ENCODE data around the gene ZNF853.
"Not testable (repeated sequence)": the region's sequence is repeated elsewhere in the genome, so short reads cannot be mapped to it uniquely, and the experiment has no call there.

The ZNF853 gene

GRCh38 chr7:6628045-6628444 is 12.6 kb downstream of the ZNF853 start:
- H3K27me3 Mint-ChIP-seq (ENCODE audit: low read depth, poor library complexity): no peaks in the 10 kb centered on the region
- H3K36me3 Mint-ChIP-seq (ENCODE audit: low read depth): peaks cover 3% of the 10 kb centered on the region
- no peak overlapping the region for H3K4me3 Mint-ChIP-seq
- H3K27ac Mint-ChIP-seq: no peak overlapping the region
- no peaks in the 10 kb centered on the region for H3K9me3 Mint-ChIP-seq
- H3K4me1 Mint-ChIP-seq: peaks cover 18% of the 10 kb centered on the region
- no peak for DNase-seq
- TF ChIP-seq CTCF (IDR thresholded peaks at IDR 0.05): no peak

- Mint-ChIP-seq H3K27ac (peak overlapping the region; percentile 64), H3K9me3 (no peaks in the 10 kb centered on the region), H3K4me1 (peaks cover 21% of the 10 kb centered on the region), H3K4me3 (no peak overlapping the region), H3K36me3 (ENCODE audit: low read depth) (no peaks in the 10 kb centered on the region), H3K27me3 (ENCODE audit: low read depth, poor library complexity) (peaks cover 6% of the 10 kb centered on the region)
- no peak for DNase-seq
- no peak for TF ChIP-seq CTCF (IDR thresholded peaks at IDR 0.05)
Measured at GRCh38 chr7:6630007-6630849, 14.8 kb downstream of the ZNF853 start.

GRCh38 chr7:6631605-6632004 is 16.2 kb downstream of the ZNF853 start:
- no peak for TF ChIP-seq CTCF (IDR thresholded peaks at IDR 0.05)
- H3K9me3 Mint-ChIP-seq: no peaks in the 10 kb centered on the region
- no peak overlapping the region for H3K4me3 Mint-ChIP-seq
- no peak for DNase-seq
- H3K36me3 Mint-ChIP-seq (ENCODE audit: low read depth): no peaks in the 10 kb centered on the region
- peak overlapping the region; percentile 55 for H3K27ac Mint-ChIP-seq
- peaks cover 28% of the 10 kb centered on the region for H3K4me1 Mint-ChIP-seq
- peaks cover 6% of the 10 kb centered on the region for H3K27me3 Mint-ChIP-seq (ENCODE audit: low read depth, poor library complexity)

GRCh38 chr7:6634021-6634420 is 18.6 kb downstream of the ZNF853 start:
- Mint-ChIP-seq H3K4me1 (peaks cover 36% of the 10 kb centered on the region), H3K27ac (no peak overlapping the region), H3K4me3 (peak overlapping the region; percentile 6), H3K36me3 (ENCODE audit: low read depth) (peaks cover 8% of the 10 kb centered on the region), H3K9me3 (peaks cover under 1% of the 10 kb centered on the region), H3K27me3 (ENCODE audit: low read depth, poor library complexity) (peaks cover 6% of the 10 kb centered on the region)
- DNase-seq: no peak
- no peak for TF ChIP-seq CTCF (IDR thresholded peaks at IDR 0.05)

- DNase-seq; H3K9me3 Mint-ChIP-seq; H3K27ac Mint-ChIP-seq; H3K27me3 Mint-ChIP-seq (ENCODE audit: low read depth, poor library complexity): not testable (repeated sequence)
- Mint-ChIP-seq H3K4me3 (peak overlapping the region; percentile 56), H3K36me3 (ENCODE audit: low read depth) (peaks cover 17% of the 10 kb centered on the region), H3K4me1 (peaks cover 44% of the 10 kb centered on the region)
Measured at GRCh38 chr7:6634971-6635370, 19.6 kb downstream of the ZNF853 start.

- TF ChIP-seq CTCF (IDR thresholded peaks at IDR 0.05): no peak
- peak; percentile 66 for DNase-seq
- peak within 1 kb of the TSS; percentile 69 for H3K27ac Mint-ChIP-seq
- H3K36me3 Mint-ChIP-seq (ENCODE audit: low read depth): peaks cover 35% of the 10 kb centered on the region
- H3K4me3 Mint-ChIP-seq: peak within 1 kb of the TSS; percentile 85
- H3K9me3 Mint-ChIP-seq: peaks cover 4% of the 10 kb centered on the region
- H3K4me1 Mint-ChIP-seq: peaks cover 36% of the 10 kb centered on the region
- H3K27me3 Mint-ChIP-seq (ENCODE audit: low read depth, poor library complexity): peaks cover 6% of the 10 kb centered on the region
Measured at GRCh38 chr7:6636741-6637543, 21.5 kb downstream of the ZNF853 start, which contains the start of gene ZNF316. Gene ZNF316 (plus strand): TSS chr7:6637318. CDS start chr7:6642410, 5,092 bp downstream.
